IMR-90 (cell line): ENCODE results near the gene SCN4A. TPM values are rescaled to one million over a fixed set of nuclear protein-coding genes. Genes with fewer than 3 reads are reported as not detected.

Experiments
- ATAC-seq: fragments of 200-7000 bp; cut with Tn5 transposase; 2 replicates; pipeline ENCODE4 v1.9.1; 2020; ENCODE audit warnings: low read depth, mild to moderate bottlenecking, moderate library complexity
- BruUV-seq: library from RNA; stranded (reverse); fragments of 400-500 nt; replicated peaks from 2 replicates; lab custom pipeline; 2021; lab: Mats Ljungman, UMichigan
- CTCF ChIA-PET: fragments of 300-600 bp; formaldehyde crosslinking; extraction: SDS; loops from one replicate; lab custom pipeline; 2021; ENCODE audit warnings: antibody characterized with exemption; lab: Yijun Ruan, JAX
- POLR2A ChIA-PET: fragments of 300-600 bp; sonication (Branson Sonifier 250); formaldehyde crosslinking; loops from one replicate; lab custom pipeline; 2022; ENCODE audit warnings: antibody characterized with exemption; ENCODE audit not compliant: unreplicated experiment; lab: Charles Lee
- DNase-seq: peaks from one replicate; pipeline ENCODE4 v3.0.0; 2013
- H2AFZ ChIP-seq: replicated peaks from 2 replicates; pipeline ENCODE3; 2013; ENCODE audit warnings: low read length, mild to moderate bottlenecking; ENCODE audit not compliant: poor library complexity
- H2AK5ac ChIP-seq: 2 replicates; pipeline ENCODE4 v1.6.1; 2013; ENCODE audit warnings: low read depth, low read length, inconsistent platforms
- H2AK9ac ChIP-seq: replicated peaks from 2 replicates; pipeline ENCODE3; 2013; ENCODE audit warnings: mild to moderate bottlenecking, low read depth, low read length, moderate library complexity; ENCODE audit not compliant: poor library complexity
- H2BK120ac ChIP-seq: 2 replicates; pipeline ENCODE4 v1.6.1; 2013; ENCODE audit warnings: low read depth, low read length, inconsistent platforms
- H2BK15ac ChIP-seq: 3 replicates; pipeline ENCODE4 v1.6.1; 2013; ENCODE audit warnings: low read depth, low read length, inconsistent platforms
- H2BK20ac ChIP-seq: 2 replicates; pipeline ENCODE4 v1.6.1; 2013; ENCODE audit warnings: low read depth, mild to moderate bottlenecking, inconsistent platforms, low read length, moderate library complexity
- H2BK5ac ChIP-seq: 2 replicates; pipeline ENCODE4 v1.6.1; 2013; ENCODE audit warnings: mild to moderate bottlenecking, low read depth, low read length, inconsistent platforms; ENCODE audit not compliant: poor library complexity, severe bottlenecking
- H3K14ac ChIP-seq: replicated peaks from 2 replicates; pipeline ENCODE4 v1.6.1; 2013; ENCODE audit warnings: low read depth, low read length, inconsistent platforms
- H3K18ac ChIP-seq: 2 replicates; pipeline ENCODE4 v1.6.1; 2013; ENCODE audit warnings: low read depth, low read length, control low read depth
- H3K23ac ChIP-seq: 2 replicates; pipeline ENCODE4 v1.6.1; 2013; ENCODE audit warnings: low read depth, low read length, inconsistent platforms
- H3K27ac ChIP-seq: 2 replicates; pipeline ENCODE4 v1.5.1; 2013; ENCODE audit warnings: mild to moderate bottlenecking, control low read depth, low read length; ENCODE audit not compliant: insufficient read depth
- H3K27me3 ChIP-seq: 2 replicates; pipeline ENCODE4 v1.6.1; 2013; ENCODE audit warnings: low read length; ENCODE audit not compliant: control insufficient read depth, insufficient read depth
- H3K36me3 ChIP-seq: 2 replicates; pipeline ENCODE4 v1.6.1; 2013; ENCODE audit warnings: low read length, mixed read lengths; ENCODE audit not compliant: control insufficient read depth, insufficient read depth
- H3K4ac ChIP-seq: 2 replicates; pipeline ENCODE4 v1.6.1; 2013; ENCODE audit warnings: low read depth, low read length, inconsistent platforms
- H3K4me1 ChIP-seq: 2 replicates; pipeline ENCODE4 v1.6.1; 2013; ENCODE audit warnings: low read length, mixed read lengths; ENCODE audit not compliant: control insufficient read depth, insufficient read depth
- H3K4me2 ChIP-seq: 2 replicates; pipeline ENCODE4 v1.6.1; 2013; ENCODE audit warnings: low read depth, mild to moderate bottlenecking, control low read depth, low read length, moderate library complexity
- H3K4me3 ChIP-seq: 2 replicates; pipeline ENCODE4 v1.5.1; 2013; ENCODE audit warnings: low read depth, mild to moderate bottlenecking, control low read depth, low read length, moderate library complexity; ENCODE audit not compliant: insufficient read depth
- H3K56ac ChIP-seq: 2 replicates; pipeline ENCODE4 v1.6.1; 2013; ENCODE audit warnings: low read length, inconsistent platforms; ENCODE audit not compliant: insufficient read depth; ENCODE audit errors: extremely low read depth
- H3K79me1 ChIP-seq, 2 experiments: 2 replicates each; pipeline ENCODE4 v1.6.1; 2013; ENCODE audit warnings: low read length in 2 of 2, inconsistent platforms in 1 of 2, low read depth in 1 of 2
- H3K9ac ChIP-seq: 2 replicates; pipeline ENCODE4 v1.6.1; 2013; ENCODE audit warnings: low read depth, low read length, control low read depth
- H3K9me1 ChIP-seq: 2 replicates; pipeline ENCODE4 v1.6.1; 2013; ENCODE audit warnings: low read length, inconsistent platforms; ENCODE audit not compliant: insufficient read depth
- H3K9me3 ChIP-seq: 2 replicates; pipeline ENCODE4 v1.6.1; 2013; ENCODE audit warnings: low read length; ENCODE audit not compliant: control insufficient read depth, insufficient read depth
- H4K20me1 ChIP-seq: 2 replicates; pipeline ENCODE4 v1.6.1; 2013; ENCODE audit warnings: low read length, inconsistent platforms; ENCODE audit not compliant: insufficient read depth
- H4K5ac ChIP-seq: 2 replicates; pipeline ENCODE4 v1.6.1; 2013; ENCODE audit warnings: mild to moderate bottlenecking, low read depth, low read length, control low read depth
- H4K8ac ChIP-seq, 2 experiments: 2 replicates each; pipeline ENCODE4 v1.6.1; 2013; ENCODE audit warnings: low read depth in 2 of 2, low read length in 2 of 2, control low read depth in 1 of 2, inconsistent platforms in 1 of 2
- H4K91ac ChIP-seq: 2 replicates; pipeline ENCODE4 v1.6.1; 2013; ENCODE audit warnings: low read depth, low read length, inconsistent platforms; ENCODE audit not compliant: insufficient read depth
- BHLHE40 ChIP-seq: fragments of 150-350 bp; IDR thresholded peaks from 2 replicates; pipeline ENCODE4 v1.6.1; 2016; ENCODE audit warnings: mild to moderate bottlenecking, low read depth, low read length
- CEBPB ChIP-seq: IDR thresholded peaks from 2 replicates; pipeline ENCODE4 v1.6.1; 2012; ENCODE audit warnings: low read depth, low read length, improper control_type of control experiment
- CHD1 ChIP-seq: IDR thresholded peaks from 2 replicates; pipeline ENCODE4 v1.6.1; 2012; ENCODE audit warnings: low read depth, low read length, improper control_type of control experiment
- FOS ChIP-seq: fragments of 150-350 bp; IDR thresholded peaks from 2 replicates; pipeline ENCODE4 v1.6.1; 2016; ENCODE audit warnings: low read depth, low read length
- MAFK ChIP-seq: IDR thresholded peaks from 2 replicates; pipeline ENCODE4 v1.6.1; 2012; ENCODE audit warnings: low read depth, low read length, improper control_type of control experiment
- MAZ ChIP-seq: IDR thresholded peaks from 2 replicates; pipeline ENCODE4 v1.6.1; 2012; ENCODE audit warnings: low read depth, mild to moderate bottlenecking, low read length, improper control_type of control experiment, moderate library complexity, borderline replicate concordance
- MXI1 ChIP-seq: IDR thresholded peaks from 2 replicates; pipeline ENCODE4 v1.6.1; 2012; ENCODE audit warnings: low read depth, mild to moderate bottlenecking, low read length, moderate library complexity, borderline replicate concordance
- NFE2L2 ChIP-seq: fragments of 150-350 bp; IDR thresholded peaks from 2 replicates; pipeline ENCODE4 v1.6.1; 2016; ENCODE audit warnings: low read depth, mild to moderate bottlenecking, low read length
- RAD21 ChIP-seq: IDR thresholded peaks from 2 replicates; pipeline ENCODE4 v1.6.1; 2012; ENCODE audit warnings: low read length, improper control_type of control experiment
- RCOR1 ChIP-seq: IDR thresholded peaks from 2 replicates; pipeline ENCODE4 v1.6.1; 2012; ENCODE audit warnings: mild to moderate bottlenecking, low read length, improper control_type of control experiment; ENCODE audit not compliant: insufficient replicate concordance
- RFX5 ChIP-seq: IDR thresholded peaks from 2 replicates; pipeline ENCODE4 v1.8.0; 2012; ENCODE audit warnings: low read depth, mild to moderate bottlenecking, low read length, moderate library complexity
- SMC3 ChIP-seq: fragments of 150-350 bp; IDR thresholded peaks from 2 replicates; pipeline ENCODE4 v1.6.1; 2016; ENCODE audit warnings: low read depth, mild to moderate bottlenecking, antibody characterized with exemption, low read length, moderate library complexity
- WGBS, 2 experiments: methylation state at CpG; one replicate each; pipeline versions ENCODE4 v1.1.5 to v1.1.7; 2013; ENCODE audit warnings: missing lambda C conversion rate in 2 of 2; ENCODE audit not compliant: insufficient read length in 1 of 2; ENCODE audit errors: extremely low coverage in 2 of 2; 5-methylcytosine and 5-hydroxymethylcytosine counted together
- dilution Hi-C: fragments of 300-500 bp; cut with HindIII; formaldehyde crosslinking; loops from one replicate; pipeline ENCODE4 v1.14.3; 2018; ENCODE audit warnings: low sequenced_read_pairs; ENCODE audit not compliant: unreplicated experiment
- in situ Hi-C: fragments of 300-500 bp; cut with MboI; formaldehyde crosslinking; loops from 3 replicates; pipeline ENCODE4 v1.14.3; 2019; ENCODE audit warnings: low sequenced_read_pairs, inconsistent platforms, mixed read lengths
- intact Hi-C: fragments of 100-400 bp; cut with micrococcal nuclease; formaldehyde crosslinking; loops from 2 replicates; pipeline ENCODE4 v1.10.0; 2022
- polyA plus RNA-seq, 3 experiments: library from polyadenylated mRNA; depleted of rRNA; stranded (reverse); fragments of >200 nt; gene quantifications; 2 replicates each; pipeline ENCODE4 v1.2.3, GENCODE V29; 2012; ENCODE audit warnings: low replicate concordance in 1 of 3
- total RNA-seq: library from RNA; depleted of rRNA; stranded (reverse); fragments of >200 nt; gene quantifications from 2 replicates; pipeline ENCODE4 v1.2.3, GENCODE V29; 2012
- TF ChIP-seq, protein P1 (sequence below): conservative IDR thresholded peaks from 2 replicates; pipeline ENCODE4 v1.5.1; 2012; ENCODE audit warnings: mild to moderate bottlenecking, low read depth, low read length, improper control_type of control experiment
- TF ChIP-seq, protein P2 (sequence below): fragments of 150-350 bp; IDR thresholded peaks from 2 replicates; pipeline ENCODE4 v1.6.1; 2016; ENCODE audit warnings: low read depth, mild to moderate bottlenecking, low read length, moderate library complexity, borderline replicate concordance
- TF ChIP-seq, protein P3 (sequence below): fragments of 150-350 bp; IDR thresholded peaks from 2 replicates; pipeline ENCODE4 v1.6.1; 2017; ENCODE audit warnings: mild to moderate bottlenecking, antibody characterized with exemption, low read length, low read depth

Gene SCN4A
- total and polyA plus RNA-seq, 2 of the 4 experiments (the other 2 are of a cell fraction) = not detected

DNA sequence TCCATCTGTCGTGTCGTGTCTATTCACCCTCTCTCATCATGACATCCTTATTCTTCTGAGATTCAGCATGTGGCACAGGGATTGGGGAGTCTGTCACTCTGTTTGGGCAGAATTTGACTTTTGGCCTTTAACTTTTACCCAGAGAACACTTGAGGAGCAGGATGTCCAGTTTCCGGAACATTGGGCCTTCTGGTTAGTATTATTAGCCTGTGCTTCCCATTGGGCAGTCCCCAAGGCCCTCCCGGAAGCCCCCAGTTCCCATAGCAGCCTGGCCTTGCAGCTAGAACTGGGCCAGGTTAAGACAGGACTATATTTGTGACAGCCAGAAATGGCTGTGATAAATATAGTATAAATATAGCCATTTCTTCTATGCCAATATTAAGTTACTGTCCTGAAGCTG lies 9.6 kb downstream of the SCN4A start:
- Histone ChIP-seq H2BK15ac (no peak overlapping the region), H3K4me3 (no peak overlapping the region), H3K4ac (no peak overlapping the region), H4K91ac (no peak overlapping the region), H4K5ac (no peak overlapping the region), H3K9ac (no peak overlapping the region), H3K4me2 (no peak overlapping the region), H2BK120ac (no peak overlapping the region), H2AFZ (no peak overlapping the region), H2BK20ac (no peak overlapping the region), H4K20me1 (no peaks in the 10 kb centered on the region), H3K9me1 (peaks cover 6% of the 10 kb centered on the region; the same call in 1 of the 2 replicates), H3K23ac (no peak overlapping the region), H3K9me3 (no peaks in the 10 kb centered on the region), H2AK5ac (no peak overlapping the region), H3K14ac (no peak overlapping the region), H3K27ac (no peak overlapping the region), H3K36me3 (no peaks in the 10 kb centered on the region), H4K8ac (no peak overlapping the region), H2BK5ac (no peak overlapping the region), H3K4me1 (no peaks in the 10 kb centered on the region), H2AK9ac (no peak overlapping the region), H3K79me1 (no peaks in the 10 kb centered on the region), H3K27me3 (peaks cover 27% of the 10 kb centered on the region), H3K18ac (no peak overlapping the region), H3K56ac (no peak overlapping the region)
- in situ Hi-C loops (no loop called here), dilution Hi-C loops (no loop called here), intact Hi-C loops (no loop called here)
- ChIA-PET CTCF (no interaction called here), POLR2A (no interaction called here)
- DNase-seq (no peak), ATAC-seq (no peak)
- BruUV-seq = no TSS peak
- WGBS, 2 experiments = no CpG with 5 or more reads among the region's 4 CpGs
- no peak for TF ChIP-seq MAZ
- no peak for TF ChIP-seq RAD21
- no peak for TF ChIP-seq SMC3
- TF ChIP-seq, protein P1, sequence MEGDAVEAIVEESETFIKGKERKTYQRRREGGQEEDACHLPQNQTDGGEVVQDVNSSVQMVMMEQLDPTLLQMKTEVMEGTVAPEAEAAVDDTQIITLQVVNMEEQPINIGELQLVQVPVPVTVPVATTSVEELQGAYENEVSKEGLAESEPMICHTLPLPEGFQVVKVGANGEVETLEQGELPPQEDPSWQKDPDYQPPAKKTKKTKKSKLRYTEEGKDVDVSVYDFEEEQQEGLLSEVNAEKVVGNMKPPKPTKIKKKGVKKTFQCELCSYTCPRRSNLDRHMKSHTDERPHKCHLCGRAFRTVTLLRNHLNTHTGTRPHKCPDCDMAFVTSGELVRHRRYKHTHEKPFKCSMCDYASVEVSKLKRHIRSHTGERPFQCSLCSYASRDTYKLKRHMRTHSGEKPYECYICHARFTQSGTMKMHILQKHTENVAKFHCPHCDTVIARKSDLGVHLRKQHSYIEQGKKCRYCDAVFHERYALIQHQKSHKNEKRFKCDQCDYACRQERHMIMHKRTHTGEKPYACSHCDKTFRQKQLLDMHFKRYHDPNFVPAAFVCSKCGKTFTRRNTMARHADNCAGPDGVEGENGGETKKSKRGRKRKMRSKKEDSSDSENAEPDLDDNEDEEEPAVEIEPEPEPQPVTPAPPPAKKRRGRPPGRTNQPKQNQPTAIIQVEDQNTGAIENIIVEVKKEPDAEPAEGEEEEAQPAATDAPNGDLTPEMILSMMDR = no peak
- no peak for TF ChIP-seq RCOR1
- no peak for TF ChIP-seq FOS
- no peak for TF ChIP-seq MXI1
- TF ChIP-seq, protein P2, sequence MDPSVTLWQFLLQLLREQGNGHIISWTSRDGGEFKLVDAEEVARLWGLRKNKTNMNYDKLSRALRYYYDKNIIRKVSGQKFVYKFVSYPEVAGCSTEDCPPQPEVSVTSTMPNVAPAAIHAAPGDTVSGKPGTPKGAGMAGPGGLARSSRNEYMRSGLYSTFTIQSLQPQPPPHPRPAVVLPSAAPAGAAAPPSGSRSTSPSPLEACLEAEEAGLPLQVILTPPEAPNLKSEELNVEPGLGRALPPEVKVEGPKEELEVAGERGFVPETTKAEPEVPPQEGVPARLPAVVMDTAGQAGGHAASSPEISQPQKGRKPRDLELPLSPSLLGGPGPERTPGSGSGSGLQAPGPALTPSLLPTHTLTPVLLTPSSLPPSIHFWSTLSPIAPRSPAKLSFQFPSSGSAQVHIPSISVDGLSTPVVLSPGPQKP = no peak
- no peak for TF ChIP-seq CHD1
- TF ChIP-seq, protein P3, sequence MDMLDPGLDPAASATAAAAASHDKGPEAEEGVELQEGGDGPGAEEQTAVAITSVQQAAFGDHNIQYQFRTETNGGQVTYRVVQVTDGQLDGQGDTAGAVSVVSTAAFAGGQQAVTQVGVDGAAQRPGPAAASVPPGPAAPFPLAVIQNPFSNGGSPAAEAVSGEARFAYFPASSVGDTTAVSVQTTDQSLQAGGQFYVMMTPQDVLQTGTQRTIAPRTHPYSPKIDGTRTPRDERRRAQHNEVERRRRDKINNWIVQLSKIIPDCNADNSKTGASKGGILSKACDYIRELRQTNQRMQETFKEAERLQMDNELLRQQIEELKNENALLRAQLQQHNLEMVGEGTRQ = no peak
- no peak for TF ChIP-seq BHLHE40
- TF ChIP-seq MAFK = no peak
- no peak for TF ChIP-seq RFX5
- no peak for TF ChIP-seq CEBPB
- no peak for TF ChIP-seq NFE2L2
